ENCODE measurements around the gene KIF13A. TPM values are rescaled to one million over a fixed set of nuclear protein-coding genes. Genes with fewer than 3 reads are reported as not detected.
"Not testable (repeated sequence)": the region's sequence is repeated elsewhere in the genome, so short reads cannot be mapped to it uniquely, and the experiment has no call there.

Gene KIF13A
- total RNA-seq, 1 donor from 2014 or later: 59.0 TPM

- H3K27ac ChIP-seq: no peak overlapping the region
- no peaks in the 10 kb centered on the region for H3K27me3 ChIP-seq
- TF ChIP-seq CTCF (IDR thresholded peaks at IDR 0.05): no peak
- no peak for ATAC-seq
- no peak overlapping the region for H3K4me3 ChIP-seq
- H3K9me3 ChIP-seq: no peaks in the 10 kb centered on the region
- intact Hi-C loops (cut with DNase I): no loop called here
- DNase-seq: no peak
- no peaks in the 10 kb centered on the region for H3K4me1 ChIP-seq
- no peaks in the 10 kb centered on the region for H3K36me3 ChIP-seq
These were observed 35.2 kb upstream of the KIF13A start for GRCh38 chr6:18022398-18023231.

- Histone ChIP-seq H3K27me3 (no peaks in the 10 kb centered on the region), H3K27ac (no peak overlapping the region), H3K4me3 (no peak overlapping the region), H3K36me3 (no peaks in the 10 kb centered on the region), H3K4me1 (no peaks in the 10 kb centered on the region), H3K9me3 (no peaks in the 10 kb centered on the region)
- DNase-seq: no peak
- ATAC-seq: no peak
- no peak for TF ChIP-seq CTCF (IDR thresholded peaks at IDR 0.05)
- intact Hi-C loops (cut with DNase I): no loop called here
These were observed 33.9 kb upstream of the KIF13A start for GRCh38 chr6:18021166-18021850.

GRCh38 chr6:18020545-18020944 is 33.1 kb upstream of the KIF13A start:
- H3K27me3 ChIP-seq; H3K36me3 ChIP-seq; H3K27ac ChIP-seq; H3K4me1 ChIP-seq; ATAC-seq; H3K9me3 ChIP-seq; H3K4me3 ChIP-seq; intact Hi-C loops (cut with DNase I); DNase-seq: not testable (repeated sequence)

GRCh38 chr6:18019539-18020534 is 32.4 kb upstream of the KIF13A start:
- H3K4me3 ChIP-seq: no peak overlapping the region
- DNase-seq: no peak
- H3K36me3 ChIP-seq: no peaks in the 10 kb centered on the region
- ATAC-seq: peak; percentile 24
- H3K4me1 ChIP-seq: no peaks in the 10 kb centered on the region
- intact Hi-C loops (cut with DNase I): no loop called here
- no peaks in the 10 kb centered on the region for H3K27me3 ChIP-seq
- H3K27ac ChIP-seq: no peak overlapping the region
- no peak for TF ChIP-seq CTCF (IDR thresholded peaks at IDR 0.05)
- H3K9me3 ChIP-seq: no peaks in the 10 kb centered on the region

- H3K4me3 ChIP-seq; H3K27me3 ChIP-seq; H3K36me3 ChIP-seq; ATAC-seq; DNase-seq; H3K27ac ChIP-seq; H3K4me1 ChIP-seq; intact Hi-C loops (cut with DNase I); H3K9me3 ChIP-seq: not testable (repeated sequence)
These were observed 31.7 kb upstream of the KIF13A start for GRCh38 chr6:18019133-18019532.

GRCh38 chr6:18016698-18017097 is 29.3 kb upstream of the KIF13A start:
- no peaks in the 10 kb centered on the region for H3K9me3 ChIP-seq
- H3K4me3 ChIP-seq: no peak overlapping the region
- no peak for ATAC-seq
- H3K27me3 ChIP-seq: no peaks in the 10 kb centered on the region
- intact Hi-C loops (cut with DNase I): no loop called here
- H3K27ac ChIP-seq: no peak overlapping the region
- no peak for TF ChIP-seq CTCF (IDR thresholded peaks at IDR 0.05)
- no peak for DNase-seq
- no peaks in the 10 kb centered on the region for H3K36me3 ChIP-seq
- no peaks in the 10 kb centered on the region for H3K4me1 ChIP-seq

Data from upper lobe of right lung (tissue), 1 donor.